Stimulated activated CD4-positive, alpha-beta T cell treated with anti-CD3 and anti-CD28 coated beads, Interleukin-4, amount 100 ng/mL, for 4 hours (primary cell): ENCODE data around the gene ATP5PO.
A peak's percentile ranks its signal among the peaks of the same experiment; 100 is the strongest.
"Not testable (repeated sequence)": the region's sequence is repeated elsewhere in the genome, so short reads cannot be mapped to it uniquely, and the experiment has no call there.

Experiments used
- DNase-seq, 2 experiments: peaks; one replicate each; pipeline ENCODE4 v3.0.0-alpha.2; 2020

Gene ATP5PO

GRCh38 chr21:33940164-33940880 lies 24.7 kb upstream of the ATP5PO start:
- no peak for DNase-seq

DNA sequence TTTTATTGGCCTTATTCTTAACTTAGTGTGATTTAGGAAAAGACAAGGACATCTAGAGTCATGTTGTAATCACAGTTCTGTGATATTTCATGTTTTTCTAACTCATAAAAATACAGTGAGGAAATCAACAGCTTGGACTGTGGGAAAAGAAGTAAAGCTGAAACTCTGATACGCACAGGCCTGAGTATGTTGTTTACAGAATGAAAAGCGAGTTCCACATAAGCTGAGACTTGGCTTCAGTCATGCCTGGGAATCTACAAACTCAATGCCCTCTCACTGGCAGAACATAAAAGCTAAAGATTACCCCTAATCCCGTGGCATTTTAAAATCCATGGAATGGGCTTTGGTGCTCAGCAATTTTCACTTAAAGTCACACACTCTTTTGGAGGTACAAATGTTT lies 23.6 kb upstream of the ATP5PO start:
- no peak for DNase-seq

- DNase-seq = no peak
Observed at GRCh38 chr21:33938381-33938780, 22.8 kb upstream of the ATP5PO start.

DNA sequence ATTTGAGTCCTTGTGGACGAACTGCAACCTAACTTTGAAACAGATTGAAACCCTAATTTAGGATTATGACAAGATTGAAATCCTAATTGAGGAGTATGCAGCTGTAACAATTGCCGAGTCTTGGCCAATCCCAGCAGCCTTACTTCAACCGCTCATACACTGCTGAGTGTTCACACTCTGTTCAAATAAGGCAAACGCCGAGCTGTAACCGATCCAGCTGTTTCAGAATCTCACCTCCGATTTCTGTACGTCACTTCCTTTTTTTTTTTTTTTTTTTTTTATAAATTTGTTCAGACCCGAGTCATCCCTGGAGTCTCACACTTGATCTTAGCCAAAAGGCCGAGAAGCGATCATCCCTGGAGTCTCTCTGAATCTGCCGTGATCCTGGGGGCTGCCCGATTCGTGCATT lies 22.3 kb upstream of the ATP5PO start:
- peak in 1 of 2 experiments; percentile 38 for DNase-seq

- no peak for DNase-seq
Observed at GRCh38 chr21:33937146-33937545, 21.5 kb upstream of the ATP5PO start.

- DNase-seq = no peak
Observed at GRCh38 chr21:33936301-33937038, 20.9 kb upstream of the ATP5PO start.

DNA sequence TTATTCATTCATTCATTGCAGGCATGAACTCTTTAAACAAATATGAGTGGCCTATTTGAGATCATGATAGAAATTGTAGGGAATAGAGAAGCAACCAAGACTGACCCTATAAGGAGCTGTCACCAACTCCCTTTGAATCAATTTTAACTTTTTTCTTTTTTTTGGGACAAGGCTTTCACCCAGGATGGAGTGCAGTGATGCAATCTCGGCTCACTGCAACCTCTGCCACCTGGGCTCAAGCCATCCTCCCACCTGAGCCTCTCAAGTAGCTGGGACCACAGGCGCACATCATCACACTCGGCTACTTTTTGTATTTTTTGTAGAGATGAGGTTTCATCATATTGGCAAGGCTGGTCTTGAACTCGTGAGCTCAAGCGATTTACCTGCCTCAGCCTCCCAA lies 17.1 kb upstream of the ATP5PO start:
- no peak for DNase-seq

DNA sequence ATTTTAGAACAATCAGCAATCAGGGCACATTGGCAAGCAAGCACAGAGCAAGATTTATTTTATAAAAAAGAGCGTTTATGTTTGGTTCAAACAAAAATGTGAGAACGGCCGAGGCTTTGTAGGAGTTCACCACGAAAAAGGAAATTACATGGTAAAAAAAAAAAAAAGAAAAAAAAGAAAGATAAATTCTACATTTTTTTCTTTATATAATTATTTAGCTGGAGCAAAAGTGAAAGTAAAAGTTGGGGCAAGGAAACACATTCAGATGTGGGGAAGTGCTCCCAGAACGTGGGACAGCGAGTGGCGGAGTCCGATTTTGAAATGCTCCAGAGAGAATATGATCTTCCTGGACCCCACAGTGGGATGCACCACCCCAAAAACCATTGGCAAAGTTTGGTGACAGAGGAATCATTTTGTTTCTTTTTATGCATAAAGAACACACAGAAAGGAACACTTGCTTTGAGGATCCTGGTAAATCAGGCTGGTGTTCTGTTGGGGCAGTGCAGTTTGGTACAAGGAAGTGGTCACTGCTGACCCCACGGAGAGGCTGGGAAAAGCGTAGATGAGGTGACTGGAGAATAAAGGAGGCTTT lies 16.3 kb upstream of the ATP5PO start:
- no peak for DNase-seq

- peak in 1 of 2 experiments; percentile 71 for DNase-seq
Observed at GRCh38 chr21:33931052-33931798, 15.6 kb upstream of the ATP5PO start.

- not testable (repeated sequence) for DNase-seq
Observed at GRCh38 chr21:33926248-33926647, 10.6 kb upstream of the ATP5PO start.

DNA sequence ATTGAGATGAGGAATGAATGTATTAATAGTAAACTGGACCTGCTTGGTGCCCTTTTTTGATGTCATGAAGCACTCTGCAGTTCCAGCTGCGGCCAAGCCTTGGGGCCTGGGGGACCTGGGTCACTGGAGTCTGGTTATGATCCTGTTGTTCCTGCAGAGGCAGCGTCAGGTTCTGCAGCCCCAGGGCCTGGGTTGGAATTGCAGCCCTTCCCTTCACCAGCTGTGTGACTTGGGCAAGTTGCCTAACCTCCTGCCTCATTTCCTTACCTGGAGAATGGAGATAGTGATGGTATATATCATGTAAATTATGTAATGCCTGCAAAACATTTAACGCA lies 9.1 kb upstream of the ATP5PO start:
- no peak for DNase-seq

- peak; percentile 81 to 90 for DNase-seq
Observed at GRCh38 chr21:33924079-33924765, 8.6 kb upstream of the ATP5PO start.

DNA sequence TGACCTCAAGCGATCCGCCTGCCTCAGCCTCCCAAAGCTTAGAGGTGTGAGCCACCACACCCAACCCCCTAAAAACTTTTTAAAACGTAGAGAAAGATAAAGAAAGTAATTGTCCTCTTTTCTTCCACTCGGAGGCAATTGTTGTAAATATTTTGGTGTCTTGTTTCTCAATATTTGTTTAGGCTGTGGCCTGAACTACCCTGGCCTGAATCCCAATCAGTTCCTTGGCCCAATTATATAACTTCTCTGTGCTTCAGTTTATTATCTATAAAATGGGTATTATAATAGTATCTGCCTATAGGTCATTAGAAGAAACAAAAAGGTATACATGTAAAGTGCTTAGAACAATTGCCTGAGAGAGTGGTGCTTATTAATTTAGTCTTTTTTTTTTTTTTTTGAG lies 1.8 kb upstream of the ATP5PO start:
- no peak for DNase-seq

DNA sequence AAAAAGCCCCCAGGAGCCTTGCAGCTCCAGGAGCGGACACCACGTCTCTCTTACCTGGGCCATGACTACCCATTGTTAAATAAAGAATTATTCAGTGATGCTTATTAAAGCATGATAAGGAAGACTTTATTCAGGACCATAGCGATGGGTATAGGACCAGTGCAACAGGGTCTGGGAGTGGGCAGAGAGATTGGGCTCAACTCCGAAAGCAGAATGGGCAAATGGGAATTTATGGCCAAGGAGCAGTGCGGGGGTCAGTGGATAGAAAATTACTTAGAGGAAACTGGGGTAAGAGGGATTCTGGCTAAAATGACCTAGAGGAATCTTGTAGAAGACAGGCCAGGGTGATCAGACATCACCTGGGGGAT lies 580 bp upstream of the ATP5PO start:
- DNase-seq = no peak

- no peak for DNase-seq
Observed at GRCh38 chr21:33914188-33914587, 1.4 kb downstream of the ATP5PO start.

GRCh38 chr21:33909756-33910155 lies 5.8 kb downstream of the ATP5PO start:
- DNase-seq = no peak

DNA sequence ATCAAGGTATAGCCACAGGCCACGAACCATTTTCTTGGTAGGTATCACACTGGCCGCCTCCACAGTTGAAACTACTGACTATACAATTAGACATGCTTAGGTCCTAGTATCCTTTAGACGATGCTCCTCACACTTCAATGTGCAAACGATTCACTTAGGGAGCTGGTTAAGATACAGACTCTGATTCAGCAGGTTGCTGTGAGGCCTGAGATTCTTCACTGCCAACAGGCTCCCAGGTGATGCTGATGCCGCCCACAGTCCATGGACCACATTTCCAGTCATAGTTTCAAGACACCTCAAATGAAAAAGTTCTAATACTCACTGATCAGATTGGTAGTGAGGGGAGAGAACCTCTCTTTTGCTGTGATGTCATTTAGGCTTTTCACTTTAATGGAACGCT lies 6.8 kb downstream of the ATP5PO start:
- DNase-seq = no peak

DNA sequence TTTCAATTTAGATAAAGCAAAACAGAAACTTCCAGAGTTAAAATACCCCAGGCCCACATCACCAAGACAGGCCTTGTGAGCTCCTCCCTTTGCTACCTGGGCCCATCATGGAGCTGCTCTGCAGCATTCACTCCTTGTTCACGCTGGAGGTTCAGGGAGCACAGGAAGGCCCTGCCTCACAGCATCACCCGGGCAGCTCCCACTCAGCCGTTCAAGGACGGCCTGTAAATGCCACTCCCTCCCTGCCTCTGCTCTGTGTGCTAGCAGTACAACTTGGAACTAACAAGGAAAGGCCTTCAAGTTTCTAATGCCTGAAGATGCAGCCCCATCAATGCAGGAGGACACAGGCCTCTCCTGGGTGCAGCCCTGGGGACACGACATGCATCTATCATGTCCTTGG lies 11.6 kb downstream of the ATP5PO start:
- DNase-seq = no peak

GRCh38 chr21:33902349-33902748 lies 13.3 kb downstream of the ATP5PO start:
- DNase-seq = no peak

DNA sequence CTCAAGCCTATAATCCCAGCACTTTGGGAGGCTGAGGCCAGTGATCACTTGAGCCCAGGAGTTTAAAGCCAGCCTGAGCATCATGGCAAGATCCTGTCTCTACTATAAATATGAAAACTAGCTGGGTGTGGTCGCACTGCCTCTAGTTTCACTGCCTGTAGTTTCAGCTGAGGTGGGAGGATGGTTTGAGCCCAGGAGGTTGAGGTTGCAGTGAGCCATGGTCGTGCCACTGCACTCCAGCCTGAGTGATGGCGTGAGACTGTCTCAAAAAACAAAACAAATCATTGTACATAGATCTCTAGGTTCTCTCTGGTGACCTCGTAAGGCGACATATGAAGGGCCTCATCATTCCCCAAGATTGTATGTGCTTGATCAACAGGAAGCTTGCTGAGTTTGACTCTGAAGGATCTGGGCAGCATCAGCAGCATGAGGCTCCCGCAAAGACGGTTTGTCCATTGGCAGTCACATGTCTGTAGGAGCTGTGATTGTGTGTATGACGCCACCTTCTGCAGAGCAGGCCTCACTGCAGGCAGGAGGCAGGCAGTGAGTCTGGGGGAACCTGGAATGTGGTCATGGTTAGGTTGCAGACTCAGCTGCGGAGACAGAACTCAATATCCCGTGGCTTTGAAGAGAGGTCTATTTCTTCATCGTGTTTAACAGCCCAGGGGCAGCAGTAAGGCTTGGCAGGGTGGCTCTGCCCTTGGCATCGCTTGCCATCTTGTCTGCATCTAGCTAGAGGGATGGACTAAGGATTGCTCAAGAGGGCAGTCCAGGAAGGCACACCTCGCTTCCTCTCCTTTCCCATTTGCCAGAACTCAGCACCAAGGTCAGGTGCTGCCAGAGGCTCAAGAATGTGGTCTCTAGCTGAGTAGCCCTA lies 14.0 kb downstream of the ATP5PO start:
- no peak for DNase-seq

GRCh38 chr21:33899199-33899598 lies 16.4 kb downstream of the ATP5PO start:
- DNase-seq = no peak

DNA sequence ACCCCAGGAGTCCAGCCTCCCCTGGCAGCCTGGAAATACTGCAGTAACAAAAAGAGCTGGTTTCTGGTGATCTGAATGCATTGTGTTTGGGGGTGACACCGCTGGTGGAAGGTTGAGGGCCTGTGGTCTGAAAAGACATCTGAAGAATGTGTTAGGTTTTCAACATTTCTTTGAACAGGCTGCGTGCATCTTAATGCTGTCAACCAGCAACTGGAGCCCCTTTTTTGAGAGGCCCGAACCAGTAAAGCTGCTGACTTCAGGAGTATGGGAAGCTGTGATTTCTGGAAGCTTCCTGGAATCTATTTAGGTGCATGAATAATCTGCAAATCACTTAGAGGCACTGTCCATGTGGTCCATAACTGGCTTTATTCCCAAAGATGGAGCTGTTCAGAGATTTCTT lies 17.0 kb downstream of the ATP5PO start:
- DNase-seq = no peak
